Mesothelial cell of epicardium (in vitro differentiated cells): ENCODE results near the gene CPLANE1. TPM values are rescaled to one million over a fixed set of nuclear protein-coding genes. Genes with fewer than 3 reads are reported as not detected.

Experiments used
- DNase-seq, 2 experiments: peaks; one replicate each; pipeline ENCODE4 v3.0.0; 2021; ENCODE audit warnings: low spot score in 2 of 2; ENCODE audit not compliant: unreplicated experiment in 2 of 2
- H3K27ac Mint-ChIP-seq: 2 replicates; pipeline ENCODE4 v1.8.0; 2021; ENCODE audit warnings: mixed read lengths
- H3K27me3 Mint-ChIP-seq: 2 replicates; pipeline ENCODE4 v1.8.0; 2021; ENCODE audit warnings: low read depth, mixed read lengths
- H3K36me3 Mint-ChIP-seq: 2 replicates; pipeline ENCODE4 v1.8.0; 2021; ENCODE audit warnings: mixed read lengths
- H3K4me1 Mint-ChIP-seq: 2 replicates; pipeline ENCODE4 v1.8.0; 2021; ENCODE audit warnings: mixed read lengths
- H3K4me3 Mint-ChIP-seq: 2 replicates; pipeline ENCODE4 v1.8.0; 2021; ENCODE audit warnings: mild to moderate bottlenecking, moderate library complexity, mixed read lengths
- H3K9me3 Mint-ChIP-seq: 2 replicates; pipeline ENCODE4 v1.8.0; 2021; ENCODE audit warnings: mixed read lengths
- total RNA-seq: library from RNA; stranded (reverse); gene quantifications from 3 replicates; pipeline ENCODE4 v1.2.1, GENCODE V29; 2021
- TF ChIP-seq, protein P1 (sequence below): fragments of 200-600 bp; sonication (generic); IDR thresholded peaks from one replicate; pipeline ENCODE4 v1.5.0; 2021; ENCODE audit warnings: antibody characterized with exemption; ENCODE audit not compliant: unreplicated experiment

Gene CPLANE1
- total RNA-seq, 1 donor from 2014 or later: 32.3 TPM

- DNase-seq: no peak
- Mint-ChIP-seq H3K4me1 (no peaks in the 10 kb centered on the region), H3K27ac (no peak overlapping the region), H3K9me3 (no peaks in the 10 kb centered on the region), H3K4me3 (no peak overlapping the region), H3K27me3 (no peaks in the 10 kb centered on the region), H3K36me3 (peaks cover 35% of the 10 kb centered on the region)
- TF ChIP-seq, protein P1, sequence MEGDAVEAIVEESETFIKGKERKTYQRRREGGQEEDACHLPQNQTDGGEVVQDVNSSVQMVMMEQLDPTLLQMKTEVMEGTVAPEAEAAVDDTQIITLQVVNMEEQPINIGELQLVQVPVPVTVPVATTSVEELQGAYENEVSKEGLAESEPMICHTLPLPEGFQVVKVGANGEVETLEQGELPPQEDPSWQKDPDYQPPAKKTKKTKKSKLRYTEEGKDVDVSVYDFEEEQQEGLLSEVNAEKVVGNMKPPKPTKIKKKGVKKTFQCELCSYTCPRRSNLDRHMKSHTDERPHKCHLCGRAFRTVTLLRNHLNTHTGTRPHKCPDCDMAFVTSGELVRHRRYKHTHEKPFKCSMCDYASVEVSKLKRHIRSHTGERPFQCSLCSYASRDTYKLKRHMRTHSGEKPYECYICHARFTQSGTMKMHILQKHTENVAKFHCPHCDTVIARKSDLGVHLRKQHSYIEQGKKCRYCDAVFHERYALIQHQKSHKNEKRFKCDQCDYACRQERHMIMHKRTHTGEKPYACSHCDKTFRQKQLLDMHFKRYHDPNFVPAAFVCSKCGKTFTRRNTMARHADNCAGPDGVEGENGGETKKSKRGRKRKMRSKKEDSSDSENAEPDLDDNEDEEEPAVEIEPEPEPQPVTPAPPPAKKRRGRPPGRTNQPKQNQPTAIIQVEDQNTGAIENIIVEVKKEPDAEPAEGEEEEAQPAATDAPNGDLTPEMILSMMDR: no peak
These were observed 128.9 kb downstream of the CPLANE1 start for GRCh38 chr5:37120270-37120669.

- no peak overlapping the region for H3K4me3 Mint-ChIP-seq
- H3K36me3 Mint-ChIP-seq: peaks cover 50% of the 10 kb centered on the region
These were observed 132.8 kb downstream of the CPLANE1 start for GRCh38 chr5:37116359-37116758.

GRCh38 chr5:37112383-37112991 is 136.7 kb downstream of the CPLANE1 start:
- no peaks in the 10 kb centered on the region for H3K9me3 Mint-ChIP-seq
- DNase-seq: no peak
- no peaks in the 10 kb centered on the region for H3K27me3 Mint-ChIP-seq
- H3K27ac Mint-ChIP-seq: no peak overlapping the region
- H3K4me1 Mint-ChIP-seq: no peaks in the 10 kb centered on the region
- TF ChIP-seq, protein P1: no peak
- peaks cover 46% of the 10 kb centered on the region for H3K36me3 Mint-ChIP-seq
- H3K4me3 Mint-ChIP-seq: no peak overlapping the region

More at GRCh38 chr5:37116359-37116758, 132.8 kb downstream of the CPLANE1 start:
- DNase-seq: no peak
- no peak overlapping the region for H3K27ac Mint-ChIP-seq
- TF ChIP-seq, protein P1: no peak
- no peaks in the 10 kb centered on the region for H3K4me1 Mint-ChIP-seq
- no peaks in the 10 kb centered on the region for H3K27me3 Mint-ChIP-seq
- no peaks in the 10 kb centered on the region for H3K9me3 Mint-ChIP-seq

- Mint-ChIP-seq H3K4me3 (no peak overlapping the region), H3K27ac (no peak overlapping the region), H3K27me3 (no peaks in the 10 kb centered on the region), H3K36me3 (peaks cover 50% of the 10 kb centered on the region), H3K4me1 (no peaks in the 10 kb centered on the region), H3K9me3 (no peaks in the 10 kb centered on the region)
- no peak for DNase-seq
- TF ChIP-seq, protein P1: no peak
These were observed 137.5 kb downstream of the CPLANE1 start for GRCh38 chr5:37111426-37112382.

DNA sequence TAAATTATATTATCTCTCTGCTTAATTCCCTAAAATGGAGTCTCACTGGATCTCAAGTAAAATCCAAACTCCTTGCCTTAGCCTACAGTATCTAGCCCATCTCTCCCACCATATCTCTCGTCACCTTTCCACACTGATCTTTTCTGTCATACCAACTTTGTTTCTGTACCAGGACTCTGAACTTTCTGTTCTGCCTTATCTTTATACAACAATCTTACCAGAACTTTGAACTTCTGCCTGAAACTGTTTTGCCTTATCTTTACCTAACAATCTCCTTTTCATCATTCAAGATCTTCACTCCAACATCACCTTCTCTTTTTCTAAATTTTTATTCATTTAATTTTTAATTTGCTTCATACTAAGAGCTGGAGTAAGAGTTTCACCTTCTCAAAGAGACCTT is 139.0 kb downstream of the CPLANE1 start:
- Mint-ChIP-seq H3K36me3 (peaks cover 55% of the 10 kb centered on the region), H3K27ac (no peak overlapping the region), H3K4me3 (no peak overlapping the region), H3K4me1 (no peaks in the 10 kb centered on the region), H3K27me3 (no peaks in the 10 kb centered on the region), H3K9me3 (peaks cover 6% of the 10 kb centered on the region)
- no peak for DNase-seq
- TF ChIP-seq, protein P1: no peak
